ENCODE data around the gene TTLL6. TPM values are rescaled to one million over a fixed set of nuclear protein-coding genes. Genes with fewer than 3 reads are reported as not detected.

Gene TTLL6
- total and polyA plus RNA-seq, 9 of the 15 experiments (the other 6 are each of a cell fraction or from before 2014, with no cell fraction given): 0.05 TPM; not detected in 8

DNA sequence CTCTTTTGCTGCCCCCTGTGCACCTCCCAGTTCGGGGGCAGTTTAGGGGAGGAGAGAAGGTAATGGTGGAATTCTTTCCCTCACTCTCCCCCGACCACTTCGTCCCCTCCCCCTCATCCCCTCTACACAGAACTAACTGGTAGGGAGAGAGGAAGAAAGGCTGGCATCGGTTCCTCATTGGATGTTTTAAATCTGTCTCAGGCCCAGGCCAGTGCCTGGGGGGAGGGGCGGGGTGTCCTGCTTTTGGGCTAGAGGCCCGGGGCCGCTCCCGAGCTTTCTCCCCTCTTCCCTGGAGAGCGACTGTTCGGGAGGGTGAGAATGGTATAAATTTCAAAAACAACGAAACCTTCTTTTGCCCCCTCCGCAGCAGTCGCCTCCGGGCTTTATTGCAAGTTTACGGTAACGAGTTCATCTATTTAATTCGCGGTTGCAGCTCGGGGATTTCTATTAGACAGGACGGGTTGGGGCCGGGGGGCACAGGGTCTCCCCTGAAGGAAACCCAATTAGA is 94.1 kb downstream of the TTLL6 start, which contains the start of gene PRAC2:
Gene PRAC2, plus strand, starts transcription at position 271 of the 508 bp plus-strand sequence. CDS start 1,226 bp downstream, outside the sequence.
- no TSS peak for BruUV-seq (replicated peaks)
- no peak within 1 kb of the TSS for H3K4me3 ChIP-seq
- no peak within 1 kb of the TSS for H2AFZ ChIP-seq (ENCODE audit: low read depth, low read length)
- ATAC-seq (no peak), DNase-seq (ENCODE audit: extremely low read depth in 1 of 4, low spot score in 3 of 4) (no peak), FAIRE-seq (no peak)
- TF ChIP-seq ZNF133 (CRISPR knock-in tag; IDR thresholded peaks at IDR 0.05) (no peak), ATF7 (IDR thresholded peaks at IDR 0.05) (no peak), FOS (IDR thresholded peaks at IDR 0.05; ENCODE audit: extremely low read depth, insufficient read length) (no peak), ZNF146 (CRISPR knock-in tag; IDR thresholded peaks at IDR 0.05; ENCODE audit: unreplicated experiment) (no peak), EGR1 (conservative IDR thresholded peaks at IDR 0.05) (no peak), EHMT2 (IDR thresholded peaks at IDR 0.05) (no peak), GABPB2 (CRISPR knock-in tag; conservative IDR thresholded peaks at IDR 0.05) (no peak), ZNF282 (CRISPR knock-in tag; IDR thresholded peaks at IDR 0.05) (no peak), EP300 (IDR thresholded peaks at IDR 0.05; ENCODE audit: low read length) (no peak), KDM1A (IDR thresholded peaks at IDR 0.05) (no peak), EWSR1 (IDR thresholded peaks at IDR 0.05; ENCODE audit: borderline replicate concordance, low read depth, partially characterized antibody) (no peak), ESRRA (IDR thresholded peaks at IDR 0.05; ENCODE audit: borderline replicate concordance, low read depth) (no peak), ZNF165 (CRISPR knock-in tag; IDR thresholded peaks at IDR 0.05; ENCODE audit: borderline replicate concordance) (no peak), NR2C2 (CRISPR knock-in tag; IDR thresholded peaks at IDR 0.05) (no peak), NR2C2 (tag; IDR thresholded peaks at IDR 0.05) (no peak), PTBP1 (IDR thresholded peaks at IDR 0.05; ENCODE audit: low read depth, low read length) (no peak), ZZZ3 (IDR thresholded peaks at IDR 0.05) (no peak), ZNF699 (CRISPR knock-in tag; IDR thresholded peaks at IDR 0.05; ENCODE audit: insufficient replicate concordance) (no peak)
- TF ChIP-seq, protein P1, sequence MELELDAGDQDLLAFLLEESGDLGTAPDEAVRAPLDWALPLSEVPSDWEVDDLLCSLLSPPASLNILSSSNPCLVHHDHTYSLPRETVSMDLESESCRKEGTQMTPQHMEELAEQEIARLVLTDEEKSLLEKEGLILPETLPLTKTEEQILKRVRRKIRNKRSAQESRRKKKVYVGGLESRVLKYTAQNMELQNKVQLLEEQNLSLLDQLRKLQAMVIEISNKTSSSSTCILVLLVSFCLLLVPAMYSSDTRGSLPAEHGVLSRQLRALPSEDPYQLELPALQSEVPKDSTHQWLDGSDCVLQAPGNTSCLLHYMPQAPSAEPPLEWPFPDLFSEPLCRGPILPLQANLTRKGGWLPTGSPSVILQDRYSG (tag; conservative IDR thresholded peaks at IDR 0.05; ENCODE audit: low read depth): no peak
- H3K9ac ChIP-seq (ENCODE audit: insufficient read depth in 1 of 2, low read depth in 2 of 2, low read length in 2 of 2): no peak within 1 kb of the TSS
- intact Hi-C loops (cut with micrococcal nuclease) (no loop called here), in situ Hi-C loops (cut with MboI) (no loop called here)
- H4K20me1 ChIP-seq (replicated peaks; ENCODE audit: control insufficient read depth, insufficient read depth, low read length): peaks cover 3% of the 10 kb centered on the region; the same call in 1 of the 2 replicates
- H3K4me2 ChIP-seq (ENCODE audit: insufficient read depth, low read length): no peak within 1 kb of the TSS
- 15% methylated on average over 15 of the region's 21 CpGs for WGBS (ENCODE audit: insufficient coverage, low coverage, missing lambda C conversion rate)
- H3K27me3 ChIP-seq (ENCODE audit: control insufficient read depth in 2 of 2, insufficient read depth in 2 of 2, low read length in 2 of 2): peaks cover 75 to 85% of the 10 kb centered on the region in 2 experiments
- H3K9me3 ChIP-seq (replicated peaks; ENCODE audit: control insufficient read depth, insufficient read depth, low read depth, low read length): no peaks in the 10 kb centered on the region
- no peaks in the 10 kb centered on the region for H3K79me2 ChIP-seq (ENCODE audit: control insufficient read depth, insufficient read depth, low read length)
- peaks cover 0 to 25% of the 10 kb centered on the region in 2 experiments; a peak in 2 of 5 replicates for H3K4me1 ChIP-seq (replicated peaks in 1 of 2; ENCODE audit: control insufficient read depth in 2 of 2, insufficient read depth in 2 of 2, low read length in 2 of 2)
- no peak within 1 kb of the TSS for H3K27ac ChIP-seq (ENCODE audit: extremely low read depth, low read depth, low read length)
- ChIA-PET POLR2A (interaction anchor here (0.6 to 2.3 kb wide), 3 partner anchors 29 to 170 kb away, joined by 3 to 7 read pairs (median 3); partner anchors contain the start of gene ATP5MC1), CTCF (ENCODE audit: low intra/inter-chr PET ratio) (no interaction called here)
- no peaks in the 10 kb centered on the region for H3K36me3 ChIP-seq (ENCODE audit: control insufficient read depth, insufficient read depth, low read length)
- H3K9me1 ChIP-seq (ENCODE audit: control insufficient read depth, insufficient read depth, low read length): no peaks in the 10 kb centered on the region
